ENCODE data around the gene CD7.

DNA sequence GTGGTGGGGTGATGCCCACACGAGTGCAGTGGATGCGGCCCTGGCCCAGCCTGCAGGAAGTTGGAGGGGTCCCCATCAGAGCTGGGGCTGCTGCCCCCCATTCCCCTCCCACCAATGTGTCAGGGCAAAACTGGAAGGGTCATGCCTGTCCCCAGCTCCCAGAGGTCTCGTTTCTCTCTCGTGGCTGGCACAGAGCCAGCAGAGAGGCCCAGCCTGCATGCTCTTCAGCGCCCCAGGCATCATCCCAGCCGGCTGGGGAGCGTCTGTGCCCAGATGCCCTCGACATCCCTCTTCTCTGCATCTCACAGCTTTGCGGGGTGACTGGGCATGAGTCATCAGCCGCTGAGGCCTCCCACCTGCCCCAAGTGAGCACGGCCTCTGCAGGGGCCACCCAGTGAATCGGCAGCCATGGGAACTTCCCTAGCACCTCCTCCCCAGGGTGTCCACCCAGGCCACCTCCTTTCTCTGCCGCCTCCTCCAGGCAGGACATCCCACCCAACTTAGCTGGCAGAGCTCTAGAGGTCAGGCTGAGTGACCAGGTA lies 34.1 kb downstream of the CD7 start:
- TF ChIP-seq, protein P1, sequence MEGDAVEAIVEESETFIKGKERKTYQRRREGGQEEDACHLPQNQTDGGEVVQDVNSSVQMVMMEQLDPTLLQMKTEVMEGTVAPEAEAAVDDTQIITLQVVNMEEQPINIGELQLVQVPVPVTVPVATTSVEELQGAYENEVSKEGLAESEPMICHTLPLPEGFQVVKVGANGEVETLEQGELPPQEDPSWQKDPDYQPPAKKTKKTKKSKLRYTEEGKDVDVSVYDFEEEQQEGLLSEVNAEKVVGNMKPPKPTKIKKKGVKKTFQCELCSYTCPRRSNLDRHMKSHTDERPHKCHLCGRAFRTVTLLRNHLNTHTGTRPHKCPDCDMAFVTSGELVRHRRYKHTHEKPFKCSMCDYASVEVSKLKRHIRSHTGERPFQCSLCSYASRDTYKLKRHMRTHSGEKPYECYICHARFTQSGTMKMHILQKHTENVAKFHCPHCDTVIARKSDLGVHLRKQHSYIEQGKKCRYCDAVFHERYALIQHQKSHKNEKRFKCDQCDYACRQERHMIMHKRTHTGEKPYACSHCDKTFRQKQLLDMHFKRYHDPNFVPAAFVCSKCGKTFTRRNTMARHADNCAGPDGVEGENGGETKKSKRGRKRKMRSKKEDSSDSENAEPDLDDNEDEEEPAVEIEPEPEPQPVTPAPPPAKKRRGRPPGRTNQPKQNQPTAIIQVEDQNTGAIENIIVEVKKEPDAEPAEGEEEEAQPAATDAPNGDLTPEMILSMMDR (IDR thresholded peaks at IDR 0.05; ENCODE audit: low read length), result no peak
- no peak for TF ChIP-seq EZH2 (IDR thresholded peaks at IDR 0.05; ENCODE audit: borderline replicate concordance, low read length)

All from OCI-LY1 (cell line).